Thyroid gland (tissue), 4 donors: ENCODE measurements around the gene GTPBP2.

Experiments used
- POLR2A ChIP-seq, 2 donors: fragments of 450-650 bp; IDR thresholded peaks; one replicate each; pipeline ENCODE4 v1.6.1; 2017; ENCODE audit warnings: antibody characterized with exemption in 2 of 2, mild to moderate bottlenecking in 2 of 2, moderate library complexity in 1 of 2
- TF ChIP-seq, protein P1 (sequence below), 6 experiments: fragments of 200-600 bp in 3 of 6; fragments of 450-650 bp in 3 of 6; sonication (generic) in 3 of 6; IDR thresholded peaks; one replicate each; pipeline ENCODE4 v1.5.1; 2016 to 2019; ENCODE audit warnings: antibody characterized with exemption in 6 of 6, mild to moderate bottlenecking in 2 of 6, inconsistent platforms in 1 of 6, moderate library complexity in 1 of 6

DNA sequence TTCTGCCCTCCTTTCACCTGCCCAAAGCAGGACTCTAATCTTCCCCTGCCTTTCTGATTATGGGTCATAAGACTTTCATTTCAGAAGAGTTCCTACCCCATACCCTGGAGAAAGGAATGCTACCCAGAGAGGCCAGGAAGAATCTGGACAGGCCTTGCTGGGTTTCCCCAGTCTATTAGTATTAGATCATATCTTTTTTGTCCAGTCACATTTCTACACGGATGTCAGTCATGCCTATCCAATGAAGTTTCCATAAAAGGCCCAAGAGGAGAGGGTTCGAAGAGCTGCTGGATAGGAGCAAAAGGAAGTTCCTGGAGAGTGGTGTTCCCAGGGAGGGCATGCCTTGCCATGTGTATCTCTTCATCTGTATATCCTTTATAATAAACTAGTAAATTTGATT, 49.9 kb downstream of the GTPBP2 start:
- TF ChIP-seq, protein P1, sequence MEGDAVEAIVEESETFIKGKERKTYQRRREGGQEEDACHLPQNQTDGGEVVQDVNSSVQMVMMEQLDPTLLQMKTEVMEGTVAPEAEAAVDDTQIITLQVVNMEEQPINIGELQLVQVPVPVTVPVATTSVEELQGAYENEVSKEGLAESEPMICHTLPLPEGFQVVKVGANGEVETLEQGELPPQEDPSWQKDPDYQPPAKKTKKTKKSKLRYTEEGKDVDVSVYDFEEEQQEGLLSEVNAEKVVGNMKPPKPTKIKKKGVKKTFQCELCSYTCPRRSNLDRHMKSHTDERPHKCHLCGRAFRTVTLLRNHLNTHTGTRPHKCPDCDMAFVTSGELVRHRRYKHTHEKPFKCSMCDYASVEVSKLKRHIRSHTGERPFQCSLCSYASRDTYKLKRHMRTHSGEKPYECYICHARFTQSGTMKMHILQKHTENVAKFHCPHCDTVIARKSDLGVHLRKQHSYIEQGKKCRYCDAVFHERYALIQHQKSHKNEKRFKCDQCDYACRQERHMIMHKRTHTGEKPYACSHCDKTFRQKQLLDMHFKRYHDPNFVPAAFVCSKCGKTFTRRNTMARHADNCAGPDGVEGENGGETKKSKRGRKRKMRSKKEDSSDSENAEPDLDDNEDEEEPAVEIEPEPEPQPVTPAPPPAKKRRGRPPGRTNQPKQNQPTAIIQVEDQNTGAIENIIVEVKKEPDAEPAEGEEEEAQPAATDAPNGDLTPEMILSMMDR (IDR thresholded peaks at IDR 0.05): no peak
- TF ChIP-seq POLR2A (IDR thresholded peaks at IDR 0.05): no peak
